Mucosa of rectum (tissue), 2 donors: ENCODE results near the gene AIG1.

ENCODE experiments used
- H3K27ac ChIP-seq, 2 donors: one replicate each; pipeline ENCODE4 v1.7.0; 2013; ENCODE audit warnings: inconsistent platforms in 2 of 2, low read depth in 2 of 2, low read length in 2 of 2
- H3K27me3 ChIP-seq, 2 donors: one replicate each; pipeline ENCODE4 v1.7.0; 2013; ENCODE audit warnings: low read length in 2 of 2; ENCODE audit not compliant: control insufficient read depth in 2 of 2, insufficient read depth in 2 of 2
- H3K36me3 ChIP-seq, 2 donors: one replicate each; pipeline ENCODE4 v1.7.0; 2013; ENCODE audit warnings: low read length in 2 of 2; ENCODE audit not compliant: control insufficient read depth in 2 of 2, insufficient read depth in 2 of 2
- H3K4me1 ChIP-seq, 2 donors: one replicate each; pipeline ENCODE4 v1.7.0; 2013; ENCODE audit warnings: low read length in 2 of 2, mild to moderate bottlenecking in 1 of 2; ENCODE audit not compliant: control insufficient read depth in 2 of 2, insufficient read depth in 2 of 2
- H3K4me3 ChIP-seq, 2 donors: one replicate each; pipeline ENCODE4 v1.7.0; 2013; ENCODE audit warnings: low read length in 2 of 2
- H3K9ac ChIP-seq, 2 donors: one replicate each; pipeline ENCODE4 v1.7.0; 2013; ENCODE audit warnings: low read length in 2 of 2, low read depth in 1 of 2, mild to moderate bottlenecking in 1 of 2
- H3K9me3 ChIP-seq, 2 donors: one replicate each; pipeline ENCODE4 v1.7.0; 2013; ENCODE audit warnings: low read length in 2 of 2; ENCODE audit not compliant: control insufficient read depth in 2 of 2
- donor health status: healthy.
- donor health status: Normal muscosa, but diverticular disease.

Gene AIG1

GRCh38 chr6:143267760-143268159, 207.1 kb downstream of the AIG1 start:
- H3K4me1 ChIP-seq, result no peaks in the 10 kb centered on the region
- no peaks in the 10 kb centered on the region for H3K27me3 ChIP-seq
- H3K36me3 ChIP-seq, result no peaks in the 10 kb centered on the region
- no peaks in the 10 kb centered on the region for H3K9me3 ChIP-seq
- no peak overlapping the region for H3K9ac ChIP-seq
- no peak overlapping the region for H3K4me3 ChIP-seq
- H3K27ac ChIP-seq, result no peak overlapping the region

GRCh38 chr6:143268439-143268838, 207.8 kb downstream of the AIG1 start:
- no peaks in the 10 kb centered on the region for H3K9me3 ChIP-seq
- no peak overlapping the region for H3K27ac ChIP-seq
- no peak overlapping the region for H3K9ac ChIP-seq
- no peaks in the 10 kb centered on the region for H3K36me3 ChIP-seq
- no peak overlapping the region for H3K4me3 ChIP-seq
- H3K27me3 ChIP-seq, result no peaks in the 10 kb centered on the region
- no peaks in the 10 kb centered on the region for H3K4me1 ChIP-seq

- H3K27ac ChIP-seq, result no peak overlapping the region
- no peaks in the 10 kb centered on the region for H3K9me3 ChIP-seq
- H3K27me3 ChIP-seq, result no peaks in the 10 kb centered on the region
- H3K9ac ChIP-seq, result no peak overlapping the region
- H3K4me1 ChIP-seq, result no peaks in the 10 kb centered on the region
- H3K4me3 ChIP-seq, result no peak overlapping the region
- no peaks in the 10 kb centered on the region for H3K36me3 ChIP-seq
Observed at GRCh38 chr6:143270026-143270425, 209.3 kb downstream of the AIG1 start.

GRCh38 chr6:143271024-143271423, 210.3 kb downstream of the AIG1 start:
- Histone ChIP-seq H3K9ac (no peak overlapping the region), H3K36me3 (no peaks in the 10 kb centered on the region), H3K4me1 (no peaks in the 10 kb centered on the region), H3K27me3 (no peaks in the 10 kb centered on the region), H3K4me3 (no peak overlapping the region), H3K9me3 (no peaks in the 10 kb centered on the region), H3K27ac (no peak overlapping the region)

GRCh38 chr6:143276436-143276835, 215.7 kb downstream of the AIG1 start:
- Histone ChIP-seq H3K4me3 (no peak overlapping the region), H3K27ac (no peak overlapping the region), H3K9me3 (no peaks in the 10 kb centered on the region), H3K27me3 (no peaks in the 10 kb centered on the region), H3K4me1 (no peaks in the 10 kb centered on the region), H3K9ac (no peak overlapping the region), H3K36me3 (no peaks in the 10 kb centered on the region)

- Histone ChIP-seq H3K4me1 (no peaks in the 10 kb centered on the region), H3K27ac (no peak overlapping the region), H3K27me3 (no peaks in the 10 kb centered on the region), H3K9ac (no peak overlapping the region), H3K36me3 (no peaks in the 10 kb centered on the region), H3K9me3 (no peaks in the 10 kb centered on the region), H3K4me3 (no peak overlapping the region)
Observed at GRCh38 chr6:143279385-143279784, 218.7 kb downstream of the AIG1 start.

GRCh38 chr6:143283887-143284645, 223.4 kb downstream of the AIG1 start:
- Histone ChIP-seq H3K9ac (no peak overlapping the region), H3K36me3 (no peaks in the 10 kb centered on the region), H3K4me1 (no peaks in the 10 kb centered on the region), H3K4me3 (no peak overlapping the region), H3K27me3 (no peaks in the 10 kb centered on the region), H3K9me3 (no peaks in the 10 kb centered on the region), H3K27ac (no peak overlapping the region)

- Histone ChIP-seq H3K9me3 (no peaks in the 10 kb centered on the region), H3K9ac (no peak overlapping the region), H3K4me3 (no peak overlapping the region), H3K27ac (no peak overlapping the region), H3K27me3 (no peaks in the 10 kb centered on the region), H3K4me1 (no peaks in the 10 kb centered on the region), H3K36me3 (no peaks in the 10 kb centered on the region)
Observed at GRCh38 chr6:143286251-143286795, 225.6 kb downstream of the AIG1 start.

- H3K4me3 ChIP-seq, result no peak overlapping the region
- H3K9ac ChIP-seq, result no peak overlapping the region
- no peaks in the 10 kb centered on the region for H3K9me3 ChIP-seq
- H3K4me1 ChIP-seq, result no peaks in the 10 kb centered on the region
- no peaks in the 10 kb centered on the region for H3K36me3 ChIP-seq
- H3K27me3 ChIP-seq, result no peaks in the 10 kb centered on the region
- H3K27ac ChIP-seq, result no peak overlapping the region
Observed at GRCh38 chr6:143288923-143289322, 228.2 kb downstream of the AIG1 start.

- H3K27ac ChIP-seq, result no peak overlapping the region
- no peaks in the 10 kb centered on the region for H3K4me1 ChIP-seq
- no peaks in the 10 kb centered on the region for H3K9me3 ChIP-seq
- no peak overlapping the region for H3K4me3 ChIP-seq
- no peaks in the 10 kb centered on the region for H3K27me3 ChIP-seq
- H3K9ac ChIP-seq, result no peak overlapping the region
- no peaks in the 10 kb centered on the region for H3K36me3 ChIP-seq
Observed at GRCh38 chr6:143290206-143290605, 229.5 kb downstream of the AIG1 start.
